IPS-NIHi7 (cell line): ENCODE results near the gene RCOR3.

ENCODE experiments used
- DNase-seq: peaks from one replicate; pipeline ENCODE4 v3.0.0; 2012; ENCODE audit warnings: mixed read lengths; ENCODE audit errors: extremely low spot score

Gene RCOR3

GRCh38 chr1:211324992-211325775, 66.0 kb downstream of the RCOR3 start:
- DNase-seq, result no peak

- no peak for DNase-seq
Measured at GRCh38 chr1:211326140-211326527, 67.0 kb downstream of the RCOR3 start.

GRCh38 chr1:211326528-211327345, 67.6 kb downstream of the RCOR3 start, which contains the start of gene TRAF5:
TRAF5 (plus strand) TSS chr1:211326833; CDS start chr1:211353240, 26,407 bp downstream.
- DNase-seq, result peak; percentile 74

- peak; percentile 50 for DNase-seq
Measured at GRCh38 chr1:211327346-211327921, 68.3 kb downstream of the RCOR3 start.

GRCh38 chr1:211328084-211328694, 69.0 kb downstream of the RCOR3 start:
- no peak for DNase-seq

- no peak for DNase-seq
Measured at GRCh38 chr1:211328866-211329475, 69.8 kb downstream of the RCOR3 start.

GRCh38 chr1:211329764-211330201, 70.6 kb downstream of the RCOR3 start:
- no peak for DNase-seq

GRCh38 chr1:211330282-211330936, 71.2 kb downstream of the RCOR3 start:
- DNase-seq, result no peak

- DNase-seq, result no peak
Measured at GRCh38 chr1:211331011-211331709, 72.0 kb downstream of the RCOR3 start.

- DNase-seq, result no peak
Measured at GRCh38 chr1:211332036-211332616, 73.0 kb downstream of the RCOR3 start.

GRCh38 chr1:211332830-211333229, 73.7 kb downstream of the RCOR3 start:
- DNase-seq, result no peak

- no peak for DNase-seq
Measured at GRCh38 chr1:211333906-211334305, 74.7 kb downstream of the RCOR3 start.

- DNase-seq, result no peak
Measured at GRCh38 chr1:211334986-211335385, 75.8 kb downstream of the RCOR3 start.

- no peak for DNase-seq
Measured at GRCh38 chr1:211335522-211336157, 76.5 kb downstream of the RCOR3 start.

GRCh38 chr1:211336161-211336560, 77.0 kb downstream of the RCOR3 start:
- DNase-seq, result no peak

- no peak for DNase-seq
Measured at GRCh38 chr1:211336775-211337174, 77.6 kb downstream of the RCOR3 start.

GRCh38 chr1:211337430-211338223, 78.5 kb downstream of the RCOR3 start:
- DNase-seq, result no peak

- DNase-seq, result no peak
Measured at GRCh38 chr1:211338224-211338620, 79.1 kb downstream of the RCOR3 start.

- DNase-seq, result no peak
Measured at GRCh38 chr1:211339631-211340041, 80.5 kb downstream of the RCOR3 start.
